ENCODE results near the gene IFNLR1.

The IFNLR1 gene

DNA sequence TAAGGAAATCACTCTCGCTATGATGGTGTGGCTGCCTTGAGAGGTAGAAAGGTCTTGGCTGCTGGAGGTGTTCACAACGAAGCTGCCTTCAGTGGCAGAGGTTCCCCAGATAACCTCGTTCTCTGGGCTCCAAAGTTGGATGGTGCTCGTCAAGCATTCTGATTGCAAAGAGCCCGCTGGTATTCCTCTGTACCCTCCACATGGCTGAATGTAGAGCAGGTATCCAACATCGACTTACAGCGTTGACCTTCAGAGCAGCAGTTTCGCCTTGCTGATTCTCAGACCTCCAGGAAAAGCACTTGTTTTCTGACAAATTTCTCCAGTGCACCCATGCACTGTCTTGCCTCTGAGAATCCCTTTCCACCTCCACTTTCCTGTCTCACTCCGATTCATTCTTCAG lies 39.9 kb downstream of the IFNLR1 start:
- no peak for DNase-seq

DNA sequence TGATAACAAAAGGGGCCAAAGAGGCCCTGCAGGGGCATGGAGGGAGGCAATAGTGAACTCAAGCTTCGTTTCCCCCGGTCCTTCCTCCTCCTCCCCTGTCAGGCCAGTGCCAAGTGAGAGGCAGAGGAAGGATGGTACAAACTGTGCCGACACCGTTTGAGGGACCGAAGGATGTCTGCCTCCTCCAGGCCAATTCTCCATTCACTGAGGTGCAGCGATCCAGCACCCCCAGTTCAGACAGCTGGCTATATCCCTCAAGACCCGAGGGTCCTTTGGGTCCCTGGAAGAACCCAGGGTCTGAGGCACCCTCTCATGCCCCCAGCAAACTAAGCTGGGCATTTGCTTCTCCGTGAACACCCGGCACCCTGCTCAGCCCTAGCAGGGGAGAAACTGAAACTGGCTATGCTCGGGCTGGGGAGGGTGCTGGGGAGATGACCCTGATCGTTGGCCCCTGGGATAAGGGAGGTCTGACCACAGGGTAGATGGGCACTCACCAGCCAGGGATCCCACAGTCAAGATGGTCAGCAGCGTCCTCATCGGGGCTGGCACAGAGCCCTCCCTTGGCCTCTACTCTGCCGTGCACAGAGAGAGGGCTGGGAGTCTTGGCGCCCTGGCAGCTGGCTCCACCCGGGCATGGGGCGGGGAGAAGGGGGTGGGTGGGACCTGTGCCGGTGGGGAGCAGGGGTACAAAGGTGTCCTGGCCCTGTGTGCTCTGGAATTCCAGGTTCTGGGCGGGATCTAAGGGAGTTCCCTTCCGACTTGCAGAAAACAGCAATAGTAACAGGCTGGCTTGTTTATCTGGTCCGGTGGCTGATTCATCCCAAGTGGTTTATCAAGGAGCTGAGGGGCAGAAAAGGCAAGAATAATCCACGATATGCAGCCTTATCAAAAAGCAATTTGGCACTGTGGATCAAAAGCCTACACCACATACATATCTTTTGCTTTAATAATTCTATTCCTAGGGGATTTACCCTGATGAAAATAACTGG lies 44.2 kb downstream of the IFNLR1 start, which contains the start of gene IL22RA1:
Gene IL22RA1 (minus strand): TSS at position 595 of the 989 bp plus-strand sequence. CDS start 58 bp downstream, at position 537.
- DNase-seq, result no peak

DNA sequence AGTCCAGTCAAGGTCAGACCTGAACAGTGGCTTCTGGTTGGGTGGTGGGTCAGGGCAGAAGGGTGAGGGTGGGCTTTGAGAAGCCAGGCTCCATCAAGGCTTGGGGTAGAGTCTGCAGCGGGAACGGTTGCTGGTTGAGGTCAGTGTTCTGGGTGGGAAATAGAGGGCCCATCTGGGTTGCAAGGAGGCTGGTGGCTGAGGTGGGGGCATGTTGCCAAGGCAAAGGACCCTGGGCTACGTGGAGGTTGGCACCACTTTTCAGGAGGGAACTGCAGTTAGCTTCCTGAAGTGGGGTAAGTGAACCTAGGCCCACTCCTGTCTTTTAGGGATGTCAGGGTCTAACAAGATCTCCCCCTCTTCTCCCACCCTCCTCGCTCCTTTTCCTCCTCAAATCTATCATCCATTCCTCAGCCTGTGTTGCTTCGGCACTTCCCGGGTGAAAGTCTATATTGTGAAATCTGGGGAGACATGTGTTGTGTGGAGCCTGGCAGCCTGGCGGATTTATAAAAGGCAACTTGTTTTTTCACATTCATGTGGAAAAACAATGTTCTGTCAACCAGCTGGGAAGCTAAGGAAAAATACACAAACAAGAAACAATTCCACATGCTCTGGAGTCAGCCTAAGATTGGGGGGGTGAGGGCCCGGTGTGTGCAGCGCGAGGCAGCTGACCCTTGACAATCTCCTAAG lies 45.6 kb downstream of the IFNLR1 start:
- no peak for DNase-seq

GRCh38 chr1:24140741-24141181 lies 46.3 kb downstream of the IFNLR1 start:
- DNase-seq, result no peak

DNA sequence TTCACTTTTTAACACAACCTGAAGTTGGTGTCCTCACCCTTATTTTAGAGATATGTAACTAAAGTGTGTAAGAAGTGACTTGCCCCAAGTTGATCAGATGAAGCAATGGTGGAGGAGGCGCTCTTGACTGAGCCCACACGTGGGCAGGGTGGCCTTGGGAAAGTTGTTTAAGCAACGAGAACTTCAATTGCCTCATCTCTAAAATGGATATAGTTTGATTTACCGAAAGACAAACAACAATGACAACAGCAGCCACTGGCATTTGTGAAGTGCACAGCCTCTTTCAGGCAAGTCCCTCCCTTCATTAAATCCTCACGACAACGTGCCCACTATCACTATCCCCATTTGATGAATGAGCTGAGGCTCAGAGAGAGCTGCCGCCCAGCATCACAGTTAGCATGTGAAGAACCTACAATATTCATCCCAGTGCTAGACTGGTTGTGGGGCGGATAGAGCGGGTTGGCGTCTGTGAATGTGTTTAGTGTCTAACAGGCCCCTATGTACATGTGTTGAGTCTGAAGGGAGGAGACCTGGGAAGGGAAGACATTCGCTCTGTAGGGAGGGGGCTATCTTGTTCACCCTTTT lies 47.2 kb downstream of the IFNLR1 start:
- no peak for DNase-seq

DNA sequence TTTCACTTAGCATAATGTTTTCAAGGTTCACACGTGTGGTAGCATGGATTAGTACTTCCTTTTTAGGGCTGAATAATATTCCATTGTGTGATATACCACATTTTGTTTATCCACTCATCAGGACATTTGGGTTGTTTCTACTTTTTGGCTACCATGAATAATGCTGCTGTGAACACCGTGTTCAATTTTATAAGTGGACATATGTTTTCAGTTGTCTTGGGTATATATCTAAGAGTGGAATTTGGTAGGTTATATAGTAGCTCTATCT lies 47.9 kb downstream of the IFNLR1 start:
- DNase-seq, result no peak

DNA sequence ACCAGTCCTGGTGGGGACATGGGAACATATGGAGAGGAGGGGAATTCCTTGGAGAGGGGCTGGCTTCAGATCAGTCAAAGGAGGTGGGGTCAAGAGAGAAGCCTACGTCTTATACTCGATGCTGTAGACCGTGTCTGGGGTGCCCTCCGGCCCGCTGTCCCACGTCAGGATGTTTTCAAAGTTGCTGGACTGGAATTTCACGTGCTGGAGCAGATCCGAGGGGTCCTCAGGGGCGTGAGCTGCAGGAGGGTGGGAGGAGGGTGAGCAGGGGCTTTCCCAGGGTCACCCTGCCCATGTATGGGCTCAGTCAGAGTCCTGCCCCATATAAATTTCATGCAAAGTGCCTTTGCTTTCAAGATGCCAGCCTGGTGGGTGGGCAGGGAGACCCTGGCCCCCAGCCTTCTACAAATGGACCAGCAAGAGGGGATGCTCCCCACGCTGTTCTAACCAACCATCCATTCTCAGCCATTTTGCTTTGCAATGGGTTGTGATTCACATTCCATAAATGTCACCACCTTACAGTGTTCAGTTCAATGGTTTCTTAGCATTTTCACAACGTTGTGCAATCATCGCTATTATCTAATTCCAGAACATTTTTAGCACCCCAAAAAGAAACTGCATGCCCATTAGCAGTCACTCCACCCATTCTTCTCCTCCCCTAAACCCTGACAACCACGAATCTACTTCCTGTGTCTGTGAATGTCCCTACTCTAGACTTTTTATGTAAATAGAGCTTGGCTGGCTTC lies 48.4 kb downstream of the IFNLR1 start:
- DNase-seq, result no peak

DNA sequence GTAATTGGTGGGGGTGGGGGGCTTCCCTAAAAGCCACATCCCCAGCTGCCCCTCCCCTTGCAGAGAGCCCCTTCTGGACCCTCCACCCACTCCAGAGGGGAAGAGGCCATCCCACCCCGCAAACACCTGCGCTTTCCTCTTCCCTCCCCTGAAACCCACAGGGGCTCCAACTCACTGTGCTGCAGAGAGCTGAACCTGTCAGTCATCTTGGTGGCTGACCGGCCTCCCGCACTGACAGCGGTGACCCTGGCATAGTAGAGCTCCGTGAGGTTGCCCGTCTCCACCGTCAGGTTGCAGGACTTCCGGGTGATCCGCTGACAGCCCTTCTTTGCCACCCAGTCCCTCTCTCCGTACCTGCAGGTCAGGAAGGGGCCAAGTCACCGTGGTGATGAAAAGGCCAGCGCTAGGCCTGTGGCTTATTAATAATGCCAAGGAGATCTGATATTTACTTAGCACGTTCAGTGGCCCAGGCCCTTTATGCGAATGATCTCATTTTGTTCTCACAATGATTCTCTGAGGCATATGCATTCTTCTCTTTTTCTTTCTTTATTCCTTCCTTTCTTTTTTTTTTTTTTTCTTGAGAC lies 50.0 kb downstream of the IFNLR1 start:
- no peak for DNase-seq

DNA sequence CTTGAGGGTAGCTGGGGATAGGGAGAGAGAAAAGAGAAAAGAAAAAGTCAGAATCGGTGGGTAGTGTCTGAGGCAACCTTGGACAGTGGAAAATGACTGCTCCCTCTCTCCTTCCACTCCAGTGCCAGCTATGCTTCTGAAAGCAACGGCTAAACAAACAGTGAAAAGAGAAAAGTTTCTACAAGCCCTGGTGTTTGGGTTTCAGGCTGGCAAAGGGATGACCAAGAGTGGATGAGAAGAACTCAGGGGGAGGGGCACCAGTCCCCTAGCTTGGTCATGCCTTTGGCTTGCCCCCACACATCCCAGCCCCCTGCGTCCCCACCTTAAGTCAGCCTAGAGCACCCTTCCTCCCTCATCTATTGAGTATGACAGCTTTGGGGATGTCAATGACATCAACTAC lies 52.7 kb downstream of the IFNLR1 start:
- no peak for DNase-seq

DNA sequence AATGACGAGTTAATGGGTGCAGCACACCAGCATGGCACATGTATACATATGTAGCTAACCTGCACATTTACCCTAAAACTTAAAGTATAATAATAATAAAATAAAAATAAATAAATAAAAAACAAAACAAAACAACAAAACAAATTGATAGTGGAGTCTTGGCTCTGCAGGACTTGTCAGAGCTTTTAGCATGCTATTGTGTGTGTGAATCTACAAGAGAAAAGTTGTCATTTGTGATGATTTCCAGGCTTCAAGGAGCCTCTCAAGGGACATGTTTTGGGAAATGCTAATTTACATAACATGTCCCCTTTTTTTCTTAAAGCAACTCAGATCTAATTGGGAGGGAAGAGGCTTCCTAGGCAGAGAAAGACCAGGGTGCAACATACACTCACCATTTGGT lies 53.3 kb downstream of the IFNLR1 start:
- DNase-seq, result no peak

DNA sequence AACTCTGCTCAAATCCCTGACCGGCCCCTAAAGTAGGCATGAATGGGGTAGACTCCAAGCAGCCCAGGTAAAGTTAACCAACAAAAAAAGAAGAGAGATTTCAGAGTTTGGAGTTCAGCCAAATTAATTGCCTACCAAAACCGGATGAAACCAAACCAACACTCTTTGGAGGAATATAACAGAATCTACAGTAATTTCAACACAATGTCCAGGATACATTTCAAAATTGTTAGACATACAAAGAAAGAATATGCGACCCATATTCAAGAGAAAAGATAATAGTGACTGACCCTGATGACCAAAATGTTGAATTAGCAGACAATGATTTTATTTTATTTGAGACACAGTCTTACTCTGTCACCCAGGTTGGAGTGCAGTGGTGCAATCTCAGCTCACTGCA lies 56.7 kb downstream of the IFNLR1 start:
- no peak for DNase-seq

DNA sequence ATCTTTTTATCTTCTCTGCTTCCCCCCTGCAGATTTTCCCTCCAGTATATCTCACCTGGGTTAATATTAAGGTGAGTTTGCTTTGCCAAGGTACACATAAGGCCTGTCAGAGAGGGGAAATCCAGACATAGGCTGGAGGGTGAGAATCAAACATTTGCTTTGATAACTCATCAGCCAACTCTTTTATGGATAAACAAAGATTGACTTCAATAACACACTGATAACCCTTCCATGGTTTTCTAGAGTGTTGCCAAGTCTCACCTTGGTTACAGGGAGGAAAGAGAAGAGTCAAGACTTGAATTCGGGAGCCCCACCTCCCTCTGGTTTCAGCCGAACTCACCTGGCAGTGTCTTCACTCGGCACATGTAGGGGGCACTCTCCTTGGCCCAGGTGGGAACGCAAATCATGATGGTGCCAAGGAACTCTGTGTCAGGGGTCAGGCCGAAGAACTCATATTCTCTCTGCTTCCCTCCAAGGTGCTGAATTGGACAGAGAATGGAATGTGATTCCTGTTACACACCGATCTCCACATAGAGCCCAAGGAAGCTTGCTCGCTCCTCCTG lies 59.2 kb downstream of the IFNLR1 start:
- DNase-seq, result no peak

GRCh38 chr1:24127134-24127800 lies 59.8 kb downstream of the IFNLR1 start:
- DNase-seq, result no peak

GRCh38 chr1:24126672-24127023 lies 60.4 kb downstream of the IFNLR1 start:
- DNase-seq, result no peak

DNA sequence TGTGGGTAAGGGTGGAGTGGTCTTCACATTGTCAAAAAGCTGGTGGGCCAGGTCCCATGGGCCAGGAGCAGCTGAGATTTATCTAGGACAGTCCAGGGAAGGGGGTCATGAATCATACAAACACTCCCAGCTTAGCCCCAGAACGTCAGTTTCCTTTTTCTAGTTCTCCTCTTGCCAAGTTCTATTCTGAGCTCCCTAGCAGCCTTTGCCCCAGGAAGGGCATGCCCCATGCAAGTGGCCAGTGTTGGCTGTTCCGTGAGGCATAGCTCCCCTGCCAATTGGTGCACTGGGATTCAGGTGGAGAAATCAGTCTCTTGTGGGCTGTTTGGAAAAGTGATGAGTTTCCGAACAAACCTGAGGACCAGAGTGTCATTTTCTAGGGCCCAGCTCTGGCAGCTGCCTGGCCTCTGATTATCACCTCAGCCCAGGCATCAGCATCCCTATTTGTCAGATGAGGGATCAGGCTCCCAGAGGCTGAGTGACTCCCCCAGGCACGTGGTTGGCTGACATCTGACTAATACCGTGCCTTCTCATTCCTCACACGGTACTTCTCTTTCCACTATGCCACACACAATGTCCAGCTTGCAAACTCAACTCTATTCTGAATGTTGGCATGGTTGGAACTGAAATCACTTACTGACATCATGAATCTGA lies 60.9 kb downstream of the IFNLR1 start:
- DNase-seq, result no peak

- DNase-seq, result no peak
Measured at GRCh38 chr1:24125456-24125855, 61.6 kb downstream of the IFNLR1 start.

GRCh38 chr1:24124980-24125379 lies 62.1 kb downstream of the IFNLR1 start:
- DNase-seq, result no peak

DNA sequence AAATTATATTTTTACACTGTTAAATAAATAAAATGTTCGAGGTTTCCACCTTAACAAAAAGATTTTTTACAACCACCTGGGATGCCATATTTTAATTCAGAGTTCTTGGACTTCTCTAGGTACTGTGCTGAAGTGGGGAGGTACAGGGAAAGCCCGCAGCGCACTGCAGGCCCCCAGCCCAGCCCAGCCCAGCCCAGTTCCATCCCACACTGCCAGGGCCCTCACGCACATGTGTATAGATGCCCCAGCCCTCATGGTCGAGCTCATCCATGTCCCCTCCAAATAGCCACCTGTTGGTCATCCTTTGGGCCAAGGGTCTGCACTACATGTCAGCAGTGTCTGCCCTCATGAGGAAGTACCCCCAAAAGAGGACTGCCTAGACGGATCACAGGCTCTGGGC lies 63.5 kb downstream of the IFNLR1 start:
- no peak for DNase-seq

DNA sequence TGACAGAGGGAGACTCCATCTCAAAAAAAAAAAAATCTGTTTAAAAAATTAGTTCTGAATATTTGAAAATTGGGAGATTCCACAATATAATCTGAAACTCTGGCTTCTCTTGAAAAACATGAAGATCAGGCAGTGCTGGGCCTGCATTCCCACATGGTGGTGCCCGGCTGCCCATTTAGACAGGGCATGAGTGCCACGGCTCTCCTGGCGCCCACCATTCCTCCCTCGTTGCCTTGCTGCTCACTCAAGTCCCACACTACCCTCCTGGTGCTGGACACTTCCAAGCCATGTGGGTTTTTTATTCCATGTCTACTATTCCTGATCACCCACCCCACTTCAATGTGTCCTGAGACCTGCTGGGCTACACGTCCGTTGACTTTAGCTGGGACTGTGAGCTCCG lies 64.3 kb downstream of the IFNLR1 start:
- DNase-seq, result no peak

- no peak for DNase-seq
Measured at GRCh38 chr1:24121406-24121805, 65.7 kb downstream of the IFNLR1 start.

- DNase-seq, result no peak
Measured at GRCh38 chr1:24120965-24121364, 66.1 kb downstream of the IFNLR1 start.

Data from CD4-positive, alpha-beta T cell treated with Interleukin-17A for 4 hours (primary cell).